C4-2B (cell line): ENCODE results near the gene UHRF1.

ENCODE experiments used
- H3K27ac ChIP-seq: fragments of 450-650 bp; 2 replicates; pipeline ENCODE4 v1.5.1; 2017
- CTCF ChIP-seq: fragments of 450-650 bp; conservative IDR thresholded peaks from 2 replicates; pipeline ENCODE4 v1.5.1; 2017; ENCODE audit warnings: mild to moderate bottlenecking
- ZFX ChIP-seq: fragments of 450-650 bp; IDR thresholded peaks from 2 replicates; pipeline ENCODE4 v1.6.1; 2017

The UHRF1 gene

DNA sequence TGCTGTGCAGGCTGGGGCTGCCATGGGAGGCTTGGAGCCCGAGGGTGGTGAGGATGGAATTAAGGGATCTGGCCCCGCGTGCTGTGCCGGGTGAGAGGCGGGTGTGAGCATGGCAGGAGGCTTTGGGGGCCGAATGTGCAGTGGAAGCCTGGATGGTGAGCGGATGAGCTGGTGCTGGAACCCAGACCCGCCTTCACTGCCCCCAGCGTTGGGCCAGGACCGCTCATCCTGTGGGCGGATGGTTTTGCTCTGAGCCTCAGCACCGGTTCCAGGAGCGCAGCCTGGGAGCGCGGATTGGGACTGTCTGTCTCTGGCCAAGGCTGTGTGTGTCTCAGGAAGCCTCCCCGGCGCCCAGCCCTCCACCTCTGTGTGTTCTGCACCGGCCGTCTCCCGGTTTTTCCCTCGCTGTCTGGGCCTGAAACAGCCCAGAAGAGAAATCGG is 76.3 kb downstream of the UHRF1 start:
- H3K27ac ChIP-seq = 0 out of 2 replicates have a peak overlapping the region, but pooled peaks have one; percentile 25
- TF ChIP-seq ZFX (no peak), CTCF (no peak)

GRCh38 chr19:4986056-4986455 is 76.8 kb downstream of the UHRF1 start:
- TF ChIP-seq CTCF (no peak), ZFX (no peak)
- H3K27ac ChIP-seq = peak overlapping the region; percentile 25; the same call in 1 of the 2 replicates

- TF ChIP-seq ZFX = no peak
- TF ChIP-seq CTCF = no peak
- H3K27ac ChIP-seq = peak overlapping the region; percentile 25; the same call in 1 of the 2 replicates
These were observed 77.2 kb downstream of the UHRF1 start for GRCh38 chr19:4986471-4986891.

DNA sequence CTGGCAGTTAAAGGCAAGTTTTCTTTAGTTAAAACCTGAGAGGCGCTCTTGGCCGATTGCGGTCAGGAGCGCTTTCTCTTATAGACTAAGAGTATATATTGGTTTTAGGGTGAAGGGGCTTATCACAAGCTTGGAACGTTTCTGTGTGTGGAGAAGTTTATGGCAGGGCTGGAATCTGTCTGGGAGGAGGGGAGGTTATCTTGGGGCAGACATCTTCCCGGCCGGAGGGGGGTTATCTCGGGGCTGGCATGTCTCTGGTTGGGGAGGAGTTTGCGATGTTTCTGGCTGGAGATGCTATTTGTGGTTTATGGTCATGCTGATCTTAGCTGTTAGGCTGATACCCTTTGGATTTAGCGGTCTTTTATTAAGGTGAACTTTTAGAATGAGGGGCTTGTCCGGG is 78.0 kb downstream of the UHRF1 start:
- TF ChIP-seq ZFX (no peak), CTCF (no peak)

GRCh38 chr19:4987692-4988370 is 78.5 kb downstream of the UHRF1 start:
- peak overlapping the region; percentile 94 for H3K27ac ChIP-seq

More for the DNA sequence above, 78.0 kb downstream of the UHRF1 start:
- peak overlapping the region; percentile 94 for H3K27ac ChIP-seq

DNA sequence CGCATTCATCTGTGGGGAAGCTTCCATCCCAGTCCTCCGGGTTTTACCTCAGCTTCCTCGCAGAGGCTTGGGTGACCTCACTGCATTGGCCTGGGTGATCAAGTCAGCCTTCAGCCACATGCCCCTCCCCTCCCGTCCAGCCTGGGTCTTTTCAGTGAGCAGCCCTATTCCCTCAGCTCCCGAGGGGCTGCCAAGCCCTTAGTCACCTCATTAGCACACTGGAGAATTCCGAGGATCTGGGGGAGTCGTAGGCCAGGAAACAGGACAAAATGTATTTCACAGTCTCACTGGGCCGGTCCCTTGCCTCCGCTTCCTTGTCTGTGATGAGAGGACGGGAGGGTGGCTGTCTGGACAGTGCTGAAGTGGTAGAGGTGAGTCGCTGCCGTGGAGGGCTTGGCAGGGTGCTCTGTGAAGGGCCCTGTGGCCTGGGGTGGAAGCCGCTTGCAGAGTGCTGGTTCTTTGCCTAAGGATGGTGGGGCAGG is 79.5 kb downstream of the UHRF1 start:
- TF ChIP-seq ZFX = no peak
- no peak for TF ChIP-seq CTCF
- peak overlapping the region; percentile 94 for H3K27ac ChIP-seq

More at GRCh38 chr19:4987692-4988370, 78.5 kb downstream of the UHRF1 start:
- no peak for TF ChIP-seq CTCF

DNA sequence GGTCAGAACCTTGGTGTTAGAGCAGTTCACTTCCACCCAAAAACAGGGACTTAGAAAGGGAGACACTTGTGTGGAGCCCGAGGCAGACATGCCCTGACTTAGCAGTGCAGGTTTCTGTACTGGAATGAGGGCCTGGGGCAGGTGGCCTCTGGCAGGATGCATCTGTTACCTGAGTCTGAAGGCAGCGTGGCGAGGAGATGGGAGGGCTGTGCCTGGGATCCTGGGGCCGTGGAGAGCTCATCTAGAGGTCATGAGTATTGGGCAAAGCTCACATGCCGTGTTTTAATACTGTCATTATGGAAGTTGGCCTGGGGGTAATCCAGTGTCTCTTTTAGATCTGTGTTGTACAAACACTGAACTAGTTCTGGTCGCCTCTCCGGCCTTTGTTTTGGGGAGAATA is 81.0 kb downstream of the UHRF1 start:
- peak overlapping the region; percentile 94 for H3K27ac ChIP-seq
- TF ChIP-seq CTCF (no peak), ZFX (no peak)
